Fibroblast of mammary gland (primary cell): ENCODE data around the gene PRPF31.

Experiments used
- DNase-seq: peaks from one replicate; pipeline ENCODE4 v3.0.0-alpha.2; 2010; ENCODE audit warnings: low read depth
- H3K4me3 ChIP-seq: 2 replicates; pipeline ENCODE4 v1.5.1; 2011; ENCODE audit warnings: low read depth, mild to moderate bottlenecking, low read length, moderate library complexity; ENCODE audit not compliant: control insufficient read depth
- TF ChIP-seq, protein P1 (sequence below): conservative IDR thresholded peaks from 2 replicates; pipeline ENCODE4 v1.5.1; 2011; ENCODE audit warnings: low read depth, low read length, inconsistent platforms; ENCODE audit not compliant: control insufficient read depth, insufficient read depth

Gene PRPF31

DNA sequence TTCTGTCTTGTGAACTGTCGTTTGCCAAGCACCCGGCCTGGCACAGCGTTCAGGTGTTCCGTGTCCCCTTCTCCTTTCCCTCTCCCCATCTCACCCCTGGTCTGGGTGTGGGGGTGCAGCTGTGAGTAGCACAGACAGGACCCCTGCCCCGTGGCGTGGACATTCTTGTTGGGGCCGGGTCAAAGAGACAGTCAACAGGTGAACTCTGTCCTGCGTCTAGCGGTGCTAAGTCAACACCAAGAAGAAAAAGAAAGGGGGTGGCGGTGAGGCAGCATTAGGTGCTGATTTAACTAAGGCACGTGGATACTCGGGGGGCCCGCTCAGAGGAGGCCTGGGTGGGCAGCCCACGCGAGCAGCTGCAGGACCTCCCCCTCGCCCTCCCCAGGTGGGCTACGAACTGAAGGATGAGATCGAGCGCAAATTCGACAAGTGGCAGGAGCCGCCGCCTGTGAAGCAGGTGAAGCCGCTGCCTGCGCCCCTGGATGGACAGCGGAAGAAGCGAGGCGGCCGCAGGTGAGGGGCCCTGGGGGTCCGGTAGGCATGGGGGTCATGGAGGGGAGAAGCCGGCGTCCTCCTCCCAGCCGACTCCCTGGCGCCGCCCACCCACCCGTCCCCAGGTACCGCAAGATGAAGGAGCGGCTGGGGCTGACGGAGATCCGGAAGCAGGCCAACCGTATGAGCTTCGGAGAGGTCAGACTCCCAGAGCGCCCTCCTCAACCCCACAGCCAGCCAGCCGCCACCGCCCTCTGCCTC, 12.3 kb downstream of the PRPF31 start:
- no peak overlapping the region for H3K4me3 ChIP-seq
- no peak for DNase-seq
- TF ChIP-seq, protein P1, sequence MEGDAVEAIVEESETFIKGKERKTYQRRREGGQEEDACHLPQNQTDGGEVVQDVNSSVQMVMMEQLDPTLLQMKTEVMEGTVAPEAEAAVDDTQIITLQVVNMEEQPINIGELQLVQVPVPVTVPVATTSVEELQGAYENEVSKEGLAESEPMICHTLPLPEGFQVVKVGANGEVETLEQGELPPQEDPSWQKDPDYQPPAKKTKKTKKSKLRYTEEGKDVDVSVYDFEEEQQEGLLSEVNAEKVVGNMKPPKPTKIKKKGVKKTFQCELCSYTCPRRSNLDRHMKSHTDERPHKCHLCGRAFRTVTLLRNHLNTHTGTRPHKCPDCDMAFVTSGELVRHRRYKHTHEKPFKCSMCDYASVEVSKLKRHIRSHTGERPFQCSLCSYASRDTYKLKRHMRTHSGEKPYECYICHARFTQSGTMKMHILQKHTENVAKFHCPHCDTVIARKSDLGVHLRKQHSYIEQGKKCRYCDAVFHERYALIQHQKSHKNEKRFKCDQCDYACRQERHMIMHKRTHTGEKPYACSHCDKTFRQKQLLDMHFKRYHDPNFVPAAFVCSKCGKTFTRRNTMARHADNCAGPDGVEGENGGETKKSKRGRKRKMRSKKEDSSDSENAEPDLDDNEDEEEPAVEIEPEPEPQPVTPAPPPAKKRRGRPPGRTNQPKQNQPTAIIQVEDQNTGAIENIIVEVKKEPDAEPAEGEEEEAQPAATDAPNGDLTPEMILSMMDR: no peak

DNA sequence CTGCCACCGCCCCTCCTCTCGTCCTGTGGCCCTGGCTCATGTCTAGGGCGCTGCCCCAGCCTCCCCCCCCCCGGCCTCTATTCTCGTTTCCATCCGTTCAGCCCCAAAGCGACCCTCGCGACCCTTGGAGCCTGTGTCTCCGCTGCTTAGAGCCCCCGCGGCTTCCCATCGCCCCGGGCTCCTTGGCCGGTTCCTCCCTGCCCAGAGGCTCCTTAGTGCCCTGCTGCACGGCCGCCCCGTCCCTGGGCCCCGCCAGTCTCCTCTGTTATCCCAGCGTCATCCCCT, 12.8 kb downstream of the PRPF31 start:
- DNase-seq: no peak
- TF ChIP-seq, protein P1: no peak
- no peak overlapping the region for H3K4me3 ChIP-seq

DNA sequence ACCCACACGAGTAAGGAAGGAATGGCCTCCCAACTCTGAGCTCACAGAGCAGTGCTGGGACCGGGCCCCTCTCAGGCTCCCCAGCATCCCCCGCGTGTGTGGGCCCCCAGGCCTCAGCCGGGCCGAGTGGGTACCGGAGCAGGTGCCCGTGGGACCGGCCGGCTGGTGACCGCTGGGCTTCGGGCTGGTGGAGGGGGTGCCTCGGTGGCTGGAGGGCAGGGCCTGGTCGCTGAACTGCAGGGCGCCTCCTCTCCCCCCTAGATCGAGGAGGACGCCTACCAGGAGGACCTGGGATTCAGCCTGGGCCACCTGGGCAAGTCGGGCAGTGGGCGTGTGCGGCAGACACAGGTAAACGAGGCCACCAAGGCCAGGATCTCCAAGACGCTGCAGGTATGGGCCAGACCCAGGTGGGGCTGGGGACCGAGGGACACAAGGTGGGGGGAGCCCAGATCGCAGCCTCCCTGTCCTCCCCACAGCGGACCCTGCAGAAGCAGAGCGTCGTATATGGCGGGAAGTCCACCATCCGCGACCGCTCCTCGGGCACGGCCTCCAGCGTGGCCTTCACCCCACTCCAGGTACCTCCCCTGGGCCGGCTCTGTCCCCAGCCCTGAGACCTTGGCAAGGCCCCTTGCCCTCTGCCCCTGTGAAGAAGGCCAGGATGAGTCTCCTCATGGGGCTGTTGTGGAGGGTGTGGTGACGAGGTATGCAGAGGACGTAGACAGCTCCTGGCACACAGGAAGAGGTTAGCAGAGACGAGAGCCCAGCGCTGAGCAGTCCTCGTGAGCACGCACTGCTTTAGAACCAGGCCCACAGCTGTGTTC, 13.5 kb downstream of the PRPF31 start:
- no peak for DNase-seq
- TF ChIP-seq, protein P1: no peak
- H3K4me3 ChIP-seq: no peak overlapping the region

DNA sequence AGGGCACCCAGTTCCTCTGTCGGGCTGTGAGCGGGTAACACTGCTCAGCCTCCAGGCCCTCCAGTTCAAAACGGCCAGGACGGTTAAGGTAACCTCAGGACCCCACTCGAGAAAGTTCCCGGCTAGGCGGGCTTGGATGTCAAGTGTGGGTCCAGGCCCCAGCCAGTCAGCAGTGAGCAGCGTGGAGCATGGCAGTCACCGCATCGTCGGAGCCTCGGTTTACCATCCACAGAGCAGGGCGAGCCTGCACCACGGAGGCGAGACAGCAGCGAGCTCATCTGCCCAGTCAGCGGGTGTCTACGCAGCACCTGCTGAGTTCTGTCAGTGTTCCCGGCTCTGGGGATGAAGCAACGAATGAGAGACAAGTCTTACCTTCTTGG, 14.1 kb downstream of the PRPF31 start:
- no peak overlapping the region for H3K4me3 ChIP-seq
- DNase-seq: no peak
- TF ChIP-seq, protein P1: no peak

DNA sequence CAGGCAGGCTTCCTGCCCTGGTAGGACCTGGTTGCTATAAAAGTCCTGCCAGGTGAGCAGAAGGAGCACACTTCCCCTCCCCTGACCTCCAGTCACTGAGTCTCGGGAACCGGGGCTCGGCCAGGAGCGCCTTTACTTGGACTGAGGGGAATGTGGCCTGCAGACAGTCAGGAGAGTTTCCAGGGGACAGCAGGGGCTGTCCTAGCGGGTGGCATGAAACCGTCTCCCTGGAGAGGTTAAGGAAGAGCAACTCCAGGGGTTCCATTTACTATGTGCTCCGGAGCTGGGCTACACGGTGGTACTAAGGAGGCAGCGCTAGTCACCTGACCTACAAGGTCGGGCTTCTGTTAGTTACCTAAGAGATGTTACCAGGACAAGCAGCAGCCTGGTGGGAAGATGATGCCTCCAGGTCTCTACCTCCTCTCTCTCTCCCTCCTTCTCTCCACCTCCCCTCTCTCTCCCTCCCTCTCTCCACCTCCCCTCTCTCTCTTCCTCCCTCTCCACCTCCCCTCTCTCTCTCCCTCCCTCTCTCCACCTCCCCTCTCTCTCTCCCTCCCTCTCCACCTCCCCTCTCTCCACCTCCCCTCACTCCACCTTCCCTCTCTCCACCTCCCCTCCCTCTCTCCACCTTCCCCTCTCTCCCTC, 17.9 kb downstream of the PRPF31 start:
- TF ChIP-seq, protein P1: no peak
- peak; percentile 36 for DNase-seq
- no peak overlapping the region for H3K4me3 ChIP-seq

DNA sequence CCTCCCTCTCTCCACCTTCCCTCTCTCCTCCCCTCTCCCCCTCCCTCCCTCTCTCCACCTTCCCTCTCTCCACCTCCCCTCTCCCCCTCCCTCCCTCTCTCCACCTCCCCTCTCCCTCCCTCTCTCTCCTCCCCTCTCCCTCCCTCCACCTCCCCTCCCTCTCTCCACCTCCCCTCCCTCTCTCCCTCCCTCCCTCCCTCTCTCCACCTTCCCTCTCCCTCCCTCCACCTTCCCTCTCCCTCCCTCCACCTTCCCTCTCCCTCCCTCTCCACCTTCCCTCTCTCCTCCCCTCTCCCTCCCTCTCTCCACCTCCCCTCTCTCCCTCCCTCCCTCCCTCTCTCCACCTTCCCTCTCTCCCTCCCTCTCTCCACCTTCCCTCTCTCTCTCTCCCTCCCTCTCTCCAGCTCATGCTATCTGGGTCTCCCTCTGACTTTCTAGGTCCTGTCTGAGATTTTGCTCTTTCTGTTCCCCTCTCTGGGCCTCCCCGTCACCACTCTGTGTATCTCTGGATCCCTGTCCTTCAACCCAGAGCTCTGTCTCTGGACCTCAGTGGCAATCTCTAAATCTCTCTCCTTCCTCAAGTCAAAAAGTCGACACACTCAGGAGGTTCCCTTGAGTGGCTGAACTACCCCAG, 18.5 kb downstream of the PRPF31 start:
- no peak for DNase-seq
- no peak overlapping the region for H3K4me3 ChIP-seq
- TF ChIP-seq, protein P1: no peak
